NT2/D1 (cell line): ENCODE data around the gene ELL2.

ENCODE experiments used
- SUZ12 ChIP-seq: IDR thresholded peaks from 2 replicates; pipeline ENCODE4 v1.6.1; 2011; ENCODE audit not compliant: insufficient read length, insufficient read depth; ENCODE audit errors: extremely low read depth
- YY1 ChIP-seq: IDR thresholded peaks from 2 replicates; pipeline ENCODE4 v1.6.1; 2011; ENCODE audit not compliant: insufficient read length, insufficient read depth

GRCh38 chr5:95861864-95862561 is 99.6 kb downstream of the ELL2 start:
- TF ChIP-seq YY1 = no peak
- no peak for TF ChIP-seq SUZ12
